Stimulated activated CD4-positive, alpha-beta T cell treated with anti-CD3 and anti-CD28 coated beads, Interleukin-12 subunit alpha, Interleukin-12 subunit beta, amount 100 ng/mL, for 4 hours (primary cell): ENCODE measurements around the gene CCND1.
"Not testable (repeated sequence)": the region's sequence is repeated elsewhere in the genome, so short reads cannot be mapped to it uniquely, and the experiment has no call there.

ENCODE experiments used
- DNase-seq: peaks from one replicate; pipeline ENCODE4 v3.0.0-alpha.2; 2020

Gene CCND1

DNA sequence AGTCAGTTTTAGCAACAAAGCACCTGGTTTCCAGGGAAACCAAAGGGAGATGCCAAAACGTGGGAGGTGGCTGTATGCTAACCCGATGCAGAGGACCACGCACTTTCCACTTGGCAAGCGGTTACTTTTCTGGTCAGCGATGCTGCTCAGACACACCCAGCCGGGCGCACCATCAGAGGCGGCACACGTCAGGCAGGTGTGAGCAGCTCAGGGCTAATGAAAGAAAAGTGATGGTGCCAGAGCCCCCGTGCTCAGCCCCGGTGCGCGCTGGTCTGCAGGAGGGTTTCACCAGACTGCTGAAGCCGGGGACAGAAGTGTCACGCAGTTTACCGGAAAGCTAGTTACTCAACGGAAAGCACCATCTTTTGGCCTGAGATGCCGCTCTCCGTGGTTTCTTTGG lies 28.5 kb downstream of the CCND1 start:
- no peak for DNase-seq

DNA sequence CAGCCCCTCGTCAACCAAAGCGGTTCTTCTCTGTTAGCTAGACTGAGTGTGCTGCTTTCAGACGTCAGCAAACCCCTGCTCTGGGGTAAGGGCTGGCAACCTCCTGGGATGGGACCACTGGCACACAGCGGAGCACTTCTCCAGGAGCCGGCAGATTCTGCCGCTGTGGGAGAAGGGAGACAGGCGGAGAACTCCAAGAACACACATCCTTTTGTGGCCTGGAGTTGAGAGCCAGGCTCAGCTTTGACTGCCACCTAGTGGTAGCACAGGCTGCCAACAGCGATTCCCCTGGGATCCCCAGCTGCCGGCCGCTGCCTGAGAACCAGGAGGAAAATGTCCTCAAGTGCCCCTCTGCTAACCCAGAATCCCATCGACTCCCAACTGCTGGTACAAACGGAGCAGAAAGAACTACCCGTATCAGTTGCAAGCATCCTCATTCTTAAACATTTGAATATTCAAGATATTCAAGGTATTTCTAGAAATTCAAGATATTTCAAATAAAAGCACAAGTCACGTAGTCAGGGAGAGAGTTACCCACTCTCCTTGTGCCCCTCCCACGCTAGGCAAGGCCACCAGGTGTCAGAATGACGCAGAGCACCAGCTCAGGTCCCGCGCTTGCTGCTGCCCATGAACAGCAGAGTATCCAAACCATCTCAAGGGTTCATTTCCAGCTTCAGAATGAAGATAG lies 29.3 kb downstream of the CCND1 start:
- DNase-seq = peak; percentile 55

DNA sequence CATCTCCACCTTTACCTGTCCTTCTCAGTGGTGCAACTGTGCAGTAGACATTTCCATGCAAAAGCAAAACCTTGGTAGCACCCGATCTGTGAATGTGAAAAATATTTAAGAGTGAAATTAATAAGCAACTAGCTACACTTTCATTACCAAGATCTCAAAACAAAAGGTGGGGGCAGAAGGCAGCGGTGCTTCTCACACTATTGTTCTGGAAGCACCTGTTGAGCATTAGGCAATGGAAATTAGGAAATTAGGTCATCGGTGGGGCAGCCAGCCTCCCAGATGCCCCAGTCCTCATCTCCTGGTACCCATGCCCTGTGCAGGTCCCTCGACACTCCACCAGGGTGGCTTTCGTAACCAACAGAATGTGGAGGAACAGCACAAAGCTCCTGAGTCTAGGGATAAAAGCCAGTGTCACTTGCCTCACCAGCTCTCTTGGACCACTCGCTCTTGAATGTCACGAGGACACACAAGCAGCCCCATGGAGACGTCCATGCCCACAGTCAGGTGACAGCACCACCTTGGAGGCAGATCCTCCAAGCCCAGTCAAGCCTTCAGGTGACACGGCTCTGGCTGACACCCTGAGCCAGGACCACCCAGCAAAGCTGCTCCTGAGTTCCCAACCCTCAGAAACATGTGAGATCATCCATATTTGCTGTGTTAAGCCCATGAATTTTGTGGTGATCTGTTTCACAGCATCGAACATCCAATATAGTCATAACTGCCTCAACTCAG lies 30.9 kb downstream of the CCND1 start:
- DNase-seq = no peak

- no peak for DNase-seq
These were observed 33.4 kb downstream of the CCND1 start for GRCh38 chr11:69674267-69674885.

DNA sequence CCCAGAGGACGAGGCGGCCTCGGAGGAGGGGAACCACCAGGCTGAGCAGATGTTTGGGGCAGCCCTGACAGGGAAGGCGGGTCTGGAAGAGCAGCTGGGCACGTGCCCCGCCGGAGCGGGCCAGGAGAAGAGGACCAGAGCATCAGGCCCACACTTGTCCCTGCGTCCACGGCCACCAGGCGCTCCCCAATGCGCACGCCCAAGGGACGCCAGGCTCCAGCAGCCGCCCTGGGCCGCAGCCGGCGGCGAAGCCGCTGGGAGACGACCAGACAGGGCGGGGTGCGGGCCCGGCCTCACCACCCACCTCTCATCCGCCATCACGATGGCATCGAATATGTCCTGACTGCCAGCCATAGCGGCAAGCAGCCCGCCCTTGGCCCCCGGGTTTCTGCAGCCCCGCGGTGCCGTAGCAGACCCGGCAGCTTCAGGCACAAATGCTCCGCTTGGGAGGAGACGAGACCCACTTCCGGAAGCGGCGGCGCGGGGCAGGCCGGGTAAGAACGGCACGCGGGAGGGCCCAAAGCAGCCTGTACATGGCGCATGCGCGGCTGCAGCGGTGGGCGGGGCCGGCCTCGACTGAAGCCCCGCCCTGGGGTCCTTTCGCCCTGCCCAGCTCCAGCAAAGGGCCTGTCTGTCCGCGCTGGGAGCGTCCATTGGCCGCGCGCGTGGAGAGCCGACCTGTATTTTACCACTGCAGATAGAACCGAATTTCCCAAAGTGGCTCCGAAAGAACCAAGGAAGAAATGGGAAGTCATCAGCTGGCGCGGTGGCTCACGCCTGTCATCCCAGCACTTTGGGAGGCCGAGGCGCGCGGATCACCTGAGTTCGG lies 34.1 kb downstream of the CCND1 start, which contains the start of gene LTO1:
Gene LTO1, minus strand, starts transcription at position 468 of the 829 bp plus-strand sequence. Its CDS starts 114 bp downstream, at position 354.
- peak; percentile 96 for DNase-seq

DNA sequence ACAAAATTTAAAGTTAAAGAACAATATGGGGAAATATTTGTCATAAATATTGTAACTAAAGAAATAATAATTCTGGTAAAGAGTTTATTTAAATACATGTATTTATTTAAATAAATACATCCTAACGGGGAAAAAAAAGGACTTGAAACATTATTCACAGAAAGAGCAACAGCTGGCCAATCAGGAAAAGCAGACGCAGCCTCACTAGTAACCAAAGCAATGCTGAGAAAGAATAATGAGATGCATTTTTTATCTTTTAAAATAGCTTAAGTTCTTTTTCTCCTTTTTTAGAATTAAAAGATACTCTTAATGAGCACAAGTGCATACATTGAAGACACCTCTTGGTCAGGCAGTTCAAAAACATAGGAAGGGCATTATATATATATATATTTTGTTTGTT lies 36.8 kb downstream of the CCND1 start:
- no peak for DNase-seq

GRCh38 chr11:69680688-69681087 lies 39.7 kb downstream of the CCND1 start:
- DNase-seq = no peak

- DNase-seq = no peak
These were observed 41.3 kb downstream of the CCND1 start for GRCh38 chr11:69682221-69682620.

DNA sequence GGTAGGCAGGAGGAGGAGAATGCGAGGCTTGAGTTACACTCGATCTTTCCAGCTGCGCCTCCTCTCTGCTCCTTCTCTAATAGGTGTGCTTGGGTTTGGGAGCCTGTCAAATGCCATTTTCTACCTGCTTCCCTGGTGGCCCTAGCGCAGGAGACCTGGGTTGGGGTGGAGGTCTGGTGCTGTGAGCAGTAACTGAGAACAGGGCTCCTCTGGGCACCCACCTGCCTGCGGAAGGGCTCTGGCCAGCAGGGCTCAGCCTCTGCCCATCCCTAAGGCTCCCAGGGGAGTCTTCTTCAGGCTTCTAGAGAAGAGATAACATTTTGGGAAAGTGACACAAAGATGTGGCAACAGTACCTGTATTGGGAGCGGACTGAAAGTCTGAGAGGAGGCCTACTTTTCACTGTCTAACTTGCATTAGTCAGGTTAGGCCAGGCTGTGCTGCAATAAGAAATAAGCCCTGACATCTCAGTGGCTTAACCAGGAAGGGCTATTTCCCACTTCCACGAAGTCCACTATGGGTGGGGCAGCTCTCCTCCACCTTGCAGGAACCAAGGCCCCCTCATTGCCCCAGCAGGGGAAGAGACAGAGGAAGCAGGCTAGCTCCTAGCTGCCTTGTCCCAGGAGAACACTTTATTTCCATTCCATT lies 41.8 kb downstream of the CCND1 start:
- no peak for DNase-seq

DNA sequence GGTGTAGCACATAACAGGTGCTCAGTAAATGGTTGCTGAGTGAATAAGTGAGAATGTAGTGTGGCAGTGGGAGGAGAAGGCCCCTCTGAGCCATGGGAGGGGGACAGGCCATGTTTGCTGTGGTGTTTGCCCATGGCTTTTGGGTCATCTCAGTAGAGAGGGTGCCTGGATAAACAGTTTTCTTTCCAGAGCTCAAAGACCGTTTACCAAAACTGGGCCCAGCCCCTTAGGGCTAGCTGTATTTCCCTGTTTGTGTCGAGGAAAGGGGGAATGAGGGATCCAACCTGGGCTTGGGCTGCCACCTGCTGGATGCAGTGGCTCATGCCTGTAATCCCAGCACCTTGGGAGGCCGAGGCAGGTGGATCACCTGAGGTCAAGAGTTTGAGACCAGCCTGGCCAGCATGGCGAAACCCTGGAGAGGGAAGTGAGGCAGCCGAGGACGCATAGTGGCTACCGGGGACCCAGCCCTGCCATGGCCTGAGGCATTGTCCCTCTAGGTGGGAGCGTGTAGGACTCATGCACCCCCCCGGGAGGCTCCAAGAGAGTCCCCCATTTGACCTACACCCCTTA lies 42.9 kb downstream of the CCND1 start:
- DNase-seq = no peak

- DNase-seq = no peak
These were observed 43.7 kb downstream of the CCND1 start for GRCh38 chr11:69684651-69685050.

DNA sequence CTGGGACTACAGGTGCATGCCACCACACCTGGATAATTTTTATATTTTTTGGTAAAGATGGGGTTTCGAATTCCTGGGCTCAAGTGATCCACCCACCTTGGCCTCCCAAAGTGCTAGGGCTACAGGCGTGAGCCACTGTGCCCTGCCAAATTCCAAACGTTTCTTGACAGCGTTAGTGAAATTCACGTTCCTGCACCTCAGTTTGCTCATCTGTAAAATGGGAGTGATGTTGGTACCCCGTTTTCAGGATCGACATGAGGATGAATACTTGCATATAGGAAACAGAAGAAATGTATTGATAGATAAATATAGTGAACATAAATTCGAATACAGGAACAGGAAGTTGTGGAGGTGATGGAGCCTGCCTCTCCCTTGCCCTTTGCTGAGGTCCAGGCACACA lies 44.4 kb downstream of the CCND1 start:
- DNase-seq = no peak

DNA sequence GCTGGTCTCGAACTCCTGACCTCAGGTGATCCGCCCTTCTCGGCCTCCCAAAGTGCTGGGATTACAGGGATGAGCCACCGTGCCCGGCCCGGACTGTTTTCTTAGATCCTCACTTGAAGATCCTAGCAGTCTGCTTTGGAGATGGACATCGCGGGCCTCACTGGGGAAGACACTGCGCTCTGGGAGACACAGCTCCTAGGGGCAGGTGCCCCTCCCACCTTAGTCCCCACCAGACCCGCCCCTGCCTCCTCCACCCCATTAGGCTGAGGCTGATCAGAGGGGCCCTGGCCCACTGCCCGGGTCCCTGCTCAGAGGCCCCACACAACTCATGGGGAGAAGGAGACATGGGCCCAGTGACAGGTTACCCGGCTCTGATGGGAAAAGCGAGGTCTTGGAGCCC lies 45.5 kb downstream of the CCND1 start:
- DNase-seq = no peak

DNA sequence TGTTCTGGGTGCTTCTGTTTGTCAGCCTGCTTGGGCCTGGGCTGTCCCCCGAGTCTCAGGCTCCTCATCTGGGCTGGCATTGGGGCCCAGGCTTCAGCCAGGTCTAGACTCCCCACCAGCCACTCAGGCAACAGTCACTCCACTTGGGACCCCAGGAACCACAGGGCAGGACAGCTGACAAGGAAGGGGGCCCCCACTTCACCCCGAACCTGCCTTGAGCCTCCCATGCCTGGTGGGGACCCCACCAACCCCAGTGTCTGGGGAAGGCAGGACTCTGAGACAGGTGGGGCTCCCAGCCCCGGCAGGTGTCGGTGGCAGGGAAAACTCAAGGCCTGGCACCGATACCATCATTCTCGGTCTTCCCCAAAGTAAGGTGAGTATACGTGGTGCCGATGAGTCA lies 45.9 kb downstream of the CCND1 start:
- DNase-seq = no peak

DNA sequence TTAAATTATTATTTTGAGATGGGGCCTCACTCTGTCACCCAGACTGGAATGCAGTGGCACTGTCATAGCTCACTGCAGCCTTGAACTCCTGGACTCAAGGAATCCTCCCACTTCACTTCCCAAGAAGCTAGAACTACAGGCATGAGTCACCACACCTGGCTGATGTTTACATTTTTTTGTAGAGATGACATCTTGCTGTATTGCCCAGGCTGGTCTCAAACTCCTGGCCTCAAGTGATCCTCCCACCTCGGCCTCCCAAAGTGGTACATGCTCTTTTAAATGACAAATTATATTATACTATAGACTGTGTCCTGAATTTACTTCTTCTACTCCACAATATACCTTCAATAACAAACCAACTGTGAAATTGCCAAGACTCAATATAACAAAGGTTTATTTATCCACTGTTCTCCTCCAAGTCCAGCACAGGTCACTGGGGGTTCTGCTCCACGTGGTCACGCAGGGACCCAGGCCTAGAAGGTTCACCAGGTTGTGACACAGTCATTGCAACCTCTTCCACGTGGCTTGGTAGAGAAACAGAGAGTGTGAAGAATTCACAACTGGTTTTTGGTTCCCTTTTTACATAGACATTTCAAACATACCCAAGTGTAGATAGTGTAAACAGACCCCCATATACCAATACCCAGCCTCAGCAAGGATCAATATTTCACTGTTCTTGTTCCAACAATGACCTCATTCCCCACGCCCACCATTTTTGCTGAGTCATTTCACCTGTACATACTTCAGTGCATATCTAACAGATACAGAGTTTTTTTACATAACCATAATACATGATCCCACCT lies 47.2 kb downstream of the CCND1 start:
- DNase-seq = not testable (repeated sequence)

DNA sequence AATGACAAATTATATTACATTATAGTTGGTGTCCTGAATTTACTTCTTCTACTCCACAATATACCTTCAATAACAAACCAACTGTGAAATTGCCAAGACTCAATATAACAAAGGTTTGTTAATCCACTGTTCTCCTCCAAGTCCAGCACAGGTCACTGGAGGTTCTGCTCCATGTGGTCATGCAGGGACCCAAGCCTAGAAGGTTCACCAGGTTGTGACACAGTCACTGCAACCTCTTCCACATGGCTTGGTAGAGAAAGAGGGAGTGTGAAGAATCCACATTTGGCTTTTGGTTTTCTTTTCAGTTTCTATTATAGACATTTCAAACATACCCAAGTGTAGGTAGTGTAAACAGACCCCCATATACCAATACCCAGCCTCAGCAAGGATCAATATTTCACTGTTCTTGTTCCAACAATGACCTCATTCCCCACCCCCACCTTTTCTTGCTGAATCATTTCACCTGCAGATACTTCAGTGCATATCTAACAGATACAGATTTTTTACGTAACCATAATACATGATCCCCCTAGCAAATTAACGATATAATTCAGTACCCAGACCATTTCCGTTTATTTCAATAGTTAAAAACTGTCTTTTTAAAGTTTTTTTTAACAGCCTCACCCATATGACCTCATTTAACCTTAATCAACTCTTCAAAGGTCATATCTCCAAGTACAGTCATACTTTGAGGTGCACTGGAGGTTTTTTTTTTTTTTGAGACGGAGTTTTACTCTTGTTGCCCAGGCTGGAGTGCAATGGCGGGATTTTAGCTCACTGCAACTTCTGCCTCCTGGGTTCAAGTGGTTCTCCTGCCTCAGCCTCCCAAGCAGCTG lies 48.7 kb downstream of the CCND1 start:
- no peak for DNase-seq

- DNase-seq = no peak
These were observed 50.5 kb downstream of the CCND1 start for GRCh38 chr11:69691463-69691862.

- DNase-seq = no peak
These were observed 51.5 kb downstream of the CCND1 start for GRCh38 chr11:69692422-69692821.

DNA sequence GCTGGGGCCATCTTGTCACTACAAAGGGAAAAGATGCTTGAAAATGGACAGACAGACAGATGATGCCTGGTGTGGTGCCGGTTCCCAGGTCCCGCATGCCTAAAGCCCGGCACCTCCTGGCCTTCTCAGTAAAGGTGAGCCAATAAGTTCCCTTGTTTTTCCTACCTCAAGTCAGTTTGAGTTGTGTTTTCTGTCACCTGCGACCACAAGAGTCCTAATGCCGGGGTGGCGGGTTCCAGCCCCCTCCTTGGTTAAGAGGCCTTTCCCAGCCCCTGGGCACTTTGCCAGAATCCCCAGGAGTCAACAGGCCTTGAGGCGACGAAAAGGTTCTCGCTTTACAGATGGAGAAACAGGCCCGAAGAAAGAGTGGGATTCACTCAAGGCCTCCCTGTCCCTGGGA lies 53.8 kb downstream of the CCND1 start:
- no peak for DNase-seq

GRCh38 chr11:69695581-69695980 lies 54.6 kb downstream of the CCND1 start:
- no peak for DNase-seq
